Medulla oblongata (tissue), 1 donor: ENCODE data around the gene TUBGCP2.
"Not testable (repeated sequence)": the region's sequence is repeated elsewhere in the genome, so short reads cannot be mapped to it uniquely, and the experiment has no call there.

ENCODE experiments used
- DNase-seq: peaks from one replicate; pipeline ENCODE4 v3.0.0-alpha.2; 2015; ENCODE audit errors: extremely low spot score

TUBGCP2 gene

DNA sequence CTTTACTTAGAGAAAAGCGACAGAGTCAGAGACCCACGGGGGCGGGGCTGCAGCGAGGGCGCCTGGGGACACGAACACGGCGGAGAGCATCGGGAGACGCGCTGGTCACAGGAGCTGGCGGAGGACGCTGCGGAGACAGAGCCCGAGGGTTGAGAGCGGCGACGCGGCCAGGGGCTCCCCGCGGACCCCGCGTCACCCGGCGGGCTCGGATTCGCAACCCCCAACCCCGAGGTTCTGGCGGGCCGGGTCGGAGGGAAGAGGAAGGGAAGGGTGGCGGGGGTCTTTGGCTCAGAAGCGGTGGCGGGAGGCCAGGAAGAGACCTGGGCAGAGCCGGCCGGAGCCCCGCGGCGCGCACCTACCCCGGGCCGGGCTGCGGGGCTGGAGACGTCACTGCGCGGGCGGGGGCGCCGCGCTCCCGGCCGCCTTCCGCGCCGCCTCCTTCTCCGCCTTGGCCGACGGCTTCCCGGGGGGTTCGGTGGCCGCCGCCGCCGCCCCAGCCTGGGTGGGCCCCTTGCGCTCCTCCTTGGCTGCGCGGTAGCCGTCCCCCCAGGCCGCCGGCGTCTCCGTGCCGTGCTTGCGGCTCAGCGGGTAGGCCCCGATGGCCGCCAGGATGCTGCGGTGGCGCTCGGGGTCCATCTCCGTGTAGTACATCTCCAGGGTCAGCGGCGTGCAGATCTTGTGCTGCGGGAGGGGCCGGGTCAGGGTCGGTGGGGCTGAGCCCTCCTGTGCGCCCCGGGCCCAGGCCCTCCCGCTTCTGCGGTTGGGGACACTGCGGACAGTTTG is 17.0 kb upstream of the TUBGCP2 start:
- no peak for DNase-seq

DNA sequence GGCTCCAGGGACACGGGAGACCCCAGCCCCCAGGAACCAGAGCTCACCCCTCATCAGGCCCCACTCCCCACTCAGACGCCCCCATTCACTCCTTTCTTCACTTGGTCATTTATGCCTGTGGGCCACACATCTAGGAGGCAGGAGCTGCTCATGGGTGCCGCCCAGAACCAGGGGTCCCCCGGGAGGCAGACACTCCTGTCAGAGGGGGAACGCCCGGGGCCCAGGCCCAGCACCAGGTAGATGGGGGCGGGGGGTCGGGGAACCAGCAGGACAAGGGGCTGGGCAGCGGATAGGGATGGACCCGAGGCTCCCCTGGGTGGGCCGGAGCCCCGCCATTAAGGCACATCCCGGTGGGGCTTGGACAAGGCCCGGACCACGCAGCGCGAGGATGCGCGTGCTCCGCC is 16.2 kb upstream of the TUBGCP2 start:
- DNase-seq, result no peak

DNA sequence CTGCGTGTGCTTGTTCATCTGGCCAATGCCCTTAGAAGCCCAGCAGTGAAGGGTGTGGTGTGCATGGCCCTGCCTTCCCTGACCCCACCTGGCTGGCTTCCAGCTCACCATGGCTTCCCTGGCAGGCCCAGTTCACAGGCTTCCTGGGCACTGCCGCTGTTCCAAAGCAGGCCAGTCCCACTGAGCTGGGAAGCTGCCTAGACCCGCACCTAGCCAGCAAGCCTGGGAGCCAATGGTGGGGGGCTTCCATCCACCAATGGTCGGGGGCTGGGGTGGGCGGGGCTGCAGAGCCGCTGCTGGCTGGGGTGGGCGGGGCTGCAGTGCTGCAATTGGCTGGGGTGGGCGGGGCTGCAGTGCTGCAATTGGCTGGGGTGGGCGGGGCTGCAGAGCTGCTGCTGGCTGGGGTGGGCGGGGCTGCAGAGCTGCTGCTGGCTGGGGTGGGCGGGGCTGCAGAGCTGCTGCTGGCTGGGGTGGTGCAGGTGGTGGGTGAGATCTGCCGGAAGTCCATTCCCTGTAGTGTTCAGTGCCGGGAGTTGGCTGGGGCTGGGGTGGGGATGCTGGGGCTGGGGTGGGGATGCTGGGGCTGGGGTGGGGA is 15.6 kb upstream of the TUBGCP2 start:
- no peak for DNase-seq

DNA sequence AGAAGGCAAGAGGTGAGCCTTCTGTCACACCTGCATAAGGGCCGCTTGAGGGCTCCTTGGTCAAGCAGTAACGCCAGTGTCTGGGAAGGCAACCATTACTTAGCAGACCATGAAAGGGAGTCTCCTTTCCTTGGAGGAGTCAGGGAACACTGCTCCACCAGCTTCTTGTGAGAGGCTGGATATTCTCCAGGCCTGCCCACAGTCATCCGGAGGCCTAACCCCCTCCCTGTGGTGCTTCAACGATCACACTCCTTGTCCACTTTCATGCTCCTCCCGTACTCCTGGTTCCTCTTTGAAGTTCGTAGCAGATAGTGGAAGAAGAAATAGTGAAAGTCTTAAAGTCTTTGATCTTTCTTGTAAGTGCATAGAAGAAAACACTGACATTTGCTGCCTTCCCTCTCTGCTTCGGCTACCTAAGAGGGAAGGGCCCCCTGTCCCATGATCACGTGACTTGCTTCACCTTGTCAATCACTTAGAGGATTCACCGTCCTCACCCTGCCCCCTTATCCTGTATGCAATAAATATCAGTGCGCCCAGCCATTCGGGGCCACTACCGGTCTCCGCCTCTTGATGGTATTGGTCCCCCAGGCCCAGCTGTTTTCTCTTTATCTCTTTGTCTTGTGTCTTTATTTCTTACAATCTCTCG is 13.5 kb upstream of the TUBGCP2 start:
- DNase-seq, result not testable (repeated sequence)

DNA sequence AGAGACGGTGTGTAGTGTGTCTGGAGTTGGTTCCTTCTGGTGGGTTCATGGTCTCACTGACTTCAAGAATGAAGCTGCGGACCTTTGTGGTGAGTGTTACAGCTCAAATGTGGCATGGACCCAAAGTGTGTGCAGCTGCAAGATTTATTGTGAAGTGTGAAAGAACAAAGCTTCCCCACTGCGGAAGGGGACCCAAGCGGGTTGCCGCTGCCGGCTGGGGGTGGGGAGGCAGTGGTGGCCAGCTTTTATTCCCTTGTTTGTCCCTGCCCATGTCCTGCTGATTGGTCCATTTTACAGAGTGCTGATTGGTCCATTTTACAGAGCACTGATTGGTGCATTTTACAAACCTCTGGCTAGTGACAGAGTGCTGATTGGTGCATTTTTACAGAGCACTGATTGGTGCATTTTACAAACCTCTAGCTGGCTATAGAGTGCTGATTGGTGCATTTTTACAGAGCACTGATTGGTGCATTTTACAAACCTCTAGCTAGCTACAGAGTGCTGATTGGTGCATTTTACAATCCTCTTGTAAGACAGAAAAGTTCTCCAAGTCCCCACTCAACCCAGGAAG is 12.3 kb upstream of the TUBGCP2 start:
- not testable (repeated sequence) for DNase-seq

DNA sequence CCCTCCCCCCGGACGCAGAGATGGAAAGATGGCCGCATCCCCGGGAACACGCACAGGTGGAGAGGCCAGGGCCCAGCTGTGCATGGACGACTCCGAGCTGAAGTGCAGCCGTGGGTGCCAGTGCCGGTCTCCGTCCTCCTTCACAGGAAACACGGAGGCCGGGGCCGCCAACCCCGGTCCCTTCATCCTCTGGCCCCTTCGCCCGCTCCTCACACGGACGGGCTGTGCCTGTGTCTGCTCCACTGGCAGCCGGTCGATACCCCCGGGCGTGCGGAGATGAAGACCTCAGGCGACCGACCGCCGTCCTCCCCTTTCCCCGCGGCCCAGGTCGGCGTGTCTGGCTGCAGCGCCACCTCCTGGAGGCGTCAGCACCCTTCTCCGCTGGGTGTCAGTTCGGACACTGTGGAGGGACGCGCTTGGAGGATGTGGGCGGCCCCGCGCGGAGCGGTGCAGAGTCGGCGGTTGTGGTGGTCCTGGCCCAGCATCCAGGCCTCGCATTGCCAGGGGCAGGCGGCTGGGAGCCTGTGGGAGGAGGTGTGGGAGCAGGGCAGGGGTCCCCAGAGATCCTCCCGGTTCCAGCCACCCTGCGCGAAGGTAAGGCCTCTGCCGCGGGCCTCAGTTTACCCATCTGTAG is 9.9 kb upstream of the TUBGCP2 start:
- peak; percentile 55 for DNase-seq

DNA sequence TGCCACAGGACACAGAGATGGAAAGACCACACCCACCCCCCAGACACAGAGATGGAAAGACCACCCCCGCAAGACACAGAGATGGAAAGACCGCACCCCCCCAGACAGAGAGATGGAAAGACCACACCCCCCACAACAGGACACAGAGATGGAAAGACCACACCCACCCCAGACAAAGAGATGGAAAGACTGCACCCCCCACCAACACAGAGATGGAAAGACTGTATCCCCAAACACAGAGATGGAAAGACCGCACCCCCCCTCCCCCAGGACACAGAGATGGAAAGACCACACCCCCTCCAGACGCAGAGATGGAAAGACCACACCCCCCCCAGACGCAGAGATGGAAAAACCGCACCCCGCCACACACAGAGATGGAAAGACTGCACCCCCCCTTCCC is 8.1 kb upstream of the TUBGCP2 start:
- DNase-seq, result no peak

DNA sequence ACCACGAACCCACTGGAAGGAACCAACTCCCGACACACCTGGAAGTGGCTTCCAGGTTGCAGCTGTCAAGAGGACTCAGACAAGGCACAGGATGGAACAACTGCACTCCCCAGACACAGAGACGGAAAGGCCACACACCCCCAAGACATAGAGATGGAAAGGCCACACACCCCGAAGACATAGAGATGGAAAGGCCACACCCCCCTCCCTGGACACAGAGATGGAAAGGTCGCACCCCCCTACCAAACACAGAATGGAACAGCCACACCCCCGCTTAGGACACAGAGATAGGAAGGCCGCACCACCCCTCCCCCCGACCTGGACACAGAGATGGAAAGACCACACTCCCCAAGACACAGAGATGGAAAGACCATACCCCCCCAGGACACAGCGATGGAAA is 7.6 kb upstream of the TUBGCP2 start:
- DNase-seq, result no peak

DNA sequence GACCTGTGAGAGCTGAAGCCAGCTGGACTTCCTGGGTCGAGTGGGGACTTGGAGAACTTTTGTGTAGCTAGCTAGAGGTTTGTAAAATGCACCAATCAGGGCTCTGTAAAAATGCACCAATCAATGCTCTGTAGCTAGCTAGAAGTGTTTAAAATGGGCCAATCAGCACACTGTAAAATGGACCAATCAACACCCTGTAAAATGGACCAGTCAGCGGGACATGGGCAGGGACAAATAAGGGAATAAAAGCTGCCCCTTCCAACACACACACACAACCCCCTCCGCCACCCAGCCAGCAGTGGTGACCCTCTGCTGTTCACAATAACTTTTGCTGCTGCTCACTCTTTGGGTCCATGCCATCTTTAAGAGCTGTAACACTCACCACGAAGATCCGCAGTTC is 7.2 kb upstream of the TUBGCP2 start:
- no peak for DNase-seq

DNA sequence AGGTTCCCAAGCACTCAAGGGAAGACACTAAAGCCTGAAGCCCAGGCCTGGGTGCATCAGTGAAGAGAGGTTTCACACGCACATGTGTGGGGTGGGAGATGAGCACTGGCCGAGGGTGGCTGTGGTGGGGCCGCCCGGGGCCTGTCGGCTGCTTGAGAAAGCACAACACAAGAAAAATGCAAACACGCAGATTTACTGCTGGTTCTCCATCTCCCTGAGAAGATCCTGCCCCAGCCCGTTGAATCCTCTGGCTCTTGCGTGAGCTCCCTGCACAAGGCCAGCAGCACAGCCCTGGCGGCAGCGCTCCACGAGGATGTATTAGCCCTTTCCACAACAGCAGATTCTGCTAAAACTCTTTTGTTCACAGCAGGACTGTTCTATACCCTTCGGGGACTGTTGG is 6.2 kb upstream of the TUBGCP2 start:
- no peak for DNase-seq

DNA sequence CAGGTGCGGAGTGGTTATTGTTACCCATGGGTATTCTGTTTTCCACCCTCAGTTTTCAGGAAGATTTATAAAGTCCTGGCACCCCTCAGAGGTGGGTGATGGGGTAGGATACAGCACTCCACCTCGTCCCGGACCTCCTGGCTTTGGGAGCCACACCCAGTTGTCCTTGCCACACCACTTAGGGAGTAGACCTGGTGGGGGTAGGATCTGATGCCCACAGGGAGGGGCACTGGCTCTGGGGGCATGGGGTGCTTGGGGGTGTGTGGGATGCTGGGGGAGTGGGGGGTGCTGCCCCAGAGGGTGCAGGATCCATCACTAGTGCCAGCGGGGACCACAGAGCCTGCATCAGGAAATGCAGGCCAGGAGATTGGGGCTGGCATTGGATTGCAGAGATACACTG is 4.5 kb upstream of the TUBGCP2 start:
- no peak for DNase-seq

DNA sequence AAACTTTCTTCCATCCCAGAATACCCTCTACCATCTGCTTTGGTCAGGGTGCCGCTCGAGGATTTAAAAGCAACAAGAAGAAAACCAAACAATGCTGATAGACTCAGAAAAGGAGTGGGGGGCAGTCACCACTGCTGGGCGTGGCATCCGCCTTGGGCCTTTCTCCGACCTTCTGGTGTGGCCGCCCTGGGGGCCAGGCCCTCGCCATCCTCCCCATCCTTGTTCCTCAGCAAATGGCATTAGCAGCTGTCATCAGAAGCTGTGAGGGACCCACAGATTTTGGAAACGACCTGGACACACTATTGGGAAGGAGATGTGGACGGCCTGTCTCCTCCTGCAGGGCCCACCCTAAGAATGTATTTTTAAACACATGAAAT is 4.1 kb upstream of the TUBGCP2 start:
- no peak for DNase-seq

DNA sequence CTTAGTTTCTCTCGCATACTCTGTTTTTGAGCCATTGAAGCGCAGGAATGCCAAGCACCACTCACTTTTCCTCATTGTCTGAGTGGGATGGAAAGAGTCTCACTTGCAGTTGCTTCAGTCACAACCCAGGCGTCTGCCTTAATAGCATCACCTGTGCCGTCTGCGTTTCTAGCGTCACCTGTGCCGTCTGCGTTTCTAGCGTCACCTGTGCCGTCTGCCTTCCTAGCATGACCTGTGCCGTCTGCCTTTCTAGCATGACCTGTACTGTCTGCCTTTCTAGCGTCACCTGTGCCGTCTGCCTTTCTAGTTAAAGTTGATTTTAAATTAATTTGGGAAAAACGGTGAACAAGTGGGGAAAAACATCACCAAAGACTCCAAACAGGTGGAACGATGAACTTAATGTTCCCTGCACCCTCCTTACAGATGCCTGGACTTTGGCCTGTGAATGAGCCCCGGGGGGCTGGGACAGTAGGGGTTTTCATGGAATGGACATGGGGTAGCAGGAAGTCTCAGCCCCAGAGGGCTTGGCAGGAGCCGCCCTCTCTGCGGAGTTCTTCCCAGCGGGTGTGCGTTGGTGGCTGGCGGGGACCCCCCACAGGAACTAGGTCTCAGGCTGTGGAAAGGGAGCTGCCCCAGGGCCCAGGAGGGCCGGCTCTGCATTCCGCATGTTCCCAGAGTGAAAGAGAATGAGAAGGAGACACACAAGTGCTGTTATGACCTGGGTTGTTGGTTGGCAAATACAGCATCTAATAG is 3.5 kb upstream of the TUBGCP2 start:
- DNase-seq, result no peak

DNA sequence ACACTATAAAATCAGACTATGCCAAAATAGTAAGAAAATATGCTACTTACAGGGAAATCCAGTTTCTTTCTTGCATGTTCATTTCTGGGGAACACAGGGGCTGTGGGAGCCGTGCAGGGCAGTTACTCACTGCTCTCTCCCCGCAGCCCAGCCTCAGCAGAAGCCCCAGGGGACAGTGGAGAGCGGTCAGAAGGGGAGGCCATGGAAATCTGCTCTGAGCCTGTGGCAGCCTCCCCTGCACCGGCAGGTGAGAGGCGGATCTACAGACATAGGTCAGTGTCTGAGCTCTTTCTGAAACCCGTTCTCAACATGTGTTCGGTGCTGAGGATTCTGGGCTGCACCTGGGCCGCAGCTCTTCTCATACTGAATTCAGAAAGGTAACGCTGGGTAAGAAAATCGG is 2.9 kb upstream of the TUBGCP2 start:
- no peak for DNase-seq

DNA sequence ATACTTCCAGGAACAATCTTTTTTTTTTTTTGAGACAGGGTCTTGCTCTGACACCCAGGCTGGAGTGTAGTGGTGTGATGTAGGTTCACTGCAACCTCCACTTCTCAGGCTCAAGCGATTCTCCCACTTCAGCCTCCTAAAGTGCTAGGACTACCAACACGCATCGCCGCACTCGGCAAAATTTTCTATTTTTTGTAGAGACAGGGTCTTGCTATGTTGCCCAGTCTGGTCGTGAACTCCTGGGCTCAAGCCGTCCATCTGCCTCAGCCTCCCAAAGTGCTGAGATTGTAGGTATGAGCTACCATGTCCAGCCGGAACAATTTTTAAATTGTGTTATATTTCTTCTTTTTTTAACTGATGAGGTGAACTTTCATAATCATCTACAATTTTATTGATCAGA is 2.1 kb upstream of the TUBGCP2 start:
- no peak for DNase-seq

DNA sequence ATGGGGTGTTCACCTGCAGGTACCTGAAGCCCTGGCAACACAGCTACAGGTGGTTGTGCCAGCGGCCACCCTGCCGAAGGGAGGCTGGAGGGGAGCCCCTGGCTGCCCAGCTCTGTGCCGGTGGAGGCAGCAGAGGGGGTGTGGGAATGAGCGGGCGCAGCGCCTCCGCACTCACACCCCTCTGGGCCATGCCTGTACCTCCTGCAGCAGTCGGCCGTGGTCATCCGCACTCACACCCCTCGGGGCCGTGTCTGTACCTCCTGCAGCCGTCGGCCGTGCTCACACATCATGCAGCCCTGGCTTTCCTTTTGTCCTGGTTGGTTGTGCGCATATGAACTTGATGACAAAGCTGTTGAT is 1.7 kb upstream of the TUBGCP2 start:
- DNase-seq, result no peak

DNA sequence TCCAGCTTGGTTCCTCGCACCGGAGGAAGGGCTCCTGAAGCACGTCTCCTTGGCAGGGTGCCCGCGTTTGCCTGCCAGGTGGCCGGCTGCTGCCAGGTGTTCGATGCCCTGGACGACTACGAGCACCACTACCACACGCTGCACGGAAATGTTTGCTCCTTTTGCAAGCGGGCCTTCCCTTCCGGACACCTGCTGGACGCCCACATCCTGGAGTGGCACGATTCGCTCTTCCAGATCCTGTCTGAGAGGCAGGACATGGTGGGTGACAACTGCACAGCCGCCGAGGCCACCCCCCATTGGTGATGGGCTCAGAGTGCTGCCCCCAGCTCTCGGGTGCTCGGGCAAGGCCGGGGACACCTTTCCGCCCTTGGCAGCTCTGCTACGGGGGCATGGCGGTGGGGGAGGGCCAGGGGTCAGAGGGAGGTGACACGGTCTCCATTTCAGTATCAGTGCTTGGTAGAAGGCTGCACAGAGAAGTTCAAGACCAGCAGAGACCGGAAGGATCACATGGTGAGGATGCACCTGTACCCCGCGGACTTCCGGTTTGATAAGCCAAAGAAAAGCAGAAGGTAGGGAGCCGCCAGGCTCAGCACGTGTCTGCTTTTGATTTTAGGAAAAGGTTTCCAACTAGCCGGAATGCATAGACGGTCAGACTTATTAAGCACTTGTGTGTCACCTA is 1.2 kb upstream of the TUBGCP2 start:
- no peak for DNase-seq

DNA sequence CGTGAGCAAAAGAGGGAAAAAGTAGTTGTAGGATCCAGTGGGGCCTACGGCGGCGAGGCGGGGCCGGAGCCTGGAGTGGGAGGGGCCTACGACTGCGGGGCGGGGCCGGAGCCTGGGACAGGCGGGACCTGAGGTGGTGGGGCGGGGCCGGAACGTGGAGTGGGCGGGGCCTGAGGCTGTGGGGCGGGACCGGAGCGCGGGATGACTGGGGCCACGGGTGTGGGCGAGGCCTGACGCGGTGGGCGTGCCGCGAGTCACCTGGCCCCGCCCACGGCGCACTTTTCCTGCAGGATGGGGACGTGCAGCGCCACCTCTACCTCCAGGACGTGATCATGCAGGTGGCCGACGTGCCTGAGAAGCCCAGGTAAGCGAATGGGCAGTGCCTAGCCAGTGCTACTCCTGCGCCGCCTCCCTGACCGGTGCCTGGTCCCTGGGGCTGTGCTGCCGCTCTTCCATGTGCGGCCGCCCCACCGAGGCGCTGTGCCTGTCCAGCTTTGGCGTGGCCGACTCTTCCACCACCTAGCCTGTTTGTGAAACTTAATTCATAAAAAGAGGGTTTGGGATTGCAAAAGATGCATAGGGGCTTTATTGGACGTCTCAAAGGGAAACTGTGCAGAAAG is 538 bp upstream of the TUBGCP2 start:
- DNase-seq, result peak; percentile 89

DNA sequence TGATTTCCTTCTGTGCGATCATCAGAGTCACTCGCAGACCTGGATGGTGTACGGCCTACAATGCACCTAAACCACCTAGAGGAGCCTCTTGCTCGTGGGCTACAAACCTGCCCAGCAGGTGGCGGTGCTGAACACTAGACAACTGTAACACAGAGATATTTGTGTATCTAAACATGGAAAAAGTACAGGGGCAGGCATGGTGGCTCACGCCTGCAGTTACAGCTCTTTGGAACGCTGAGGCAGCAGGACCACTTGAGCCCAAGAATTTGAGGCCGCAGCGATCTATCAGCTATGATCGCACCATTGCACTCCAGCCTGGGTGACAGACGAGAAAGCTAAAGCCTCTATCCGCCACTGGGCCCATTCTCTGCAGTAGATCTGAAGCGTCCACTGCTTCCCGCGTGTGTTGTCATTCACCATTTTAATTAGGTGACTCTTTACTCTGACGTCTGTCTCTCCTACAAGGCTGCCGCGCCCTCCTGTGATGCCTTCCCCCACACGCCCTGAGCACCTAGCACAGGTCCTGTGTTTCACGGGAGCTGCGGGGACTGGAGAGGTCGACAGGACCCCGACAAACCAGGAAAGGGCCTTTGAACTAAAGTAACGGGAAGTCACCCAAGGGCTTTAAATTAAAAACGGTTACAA is 774 bp downstream of the TUBGCP2 start:
- DNase-seq, result peak; percentile 26

DNA sequence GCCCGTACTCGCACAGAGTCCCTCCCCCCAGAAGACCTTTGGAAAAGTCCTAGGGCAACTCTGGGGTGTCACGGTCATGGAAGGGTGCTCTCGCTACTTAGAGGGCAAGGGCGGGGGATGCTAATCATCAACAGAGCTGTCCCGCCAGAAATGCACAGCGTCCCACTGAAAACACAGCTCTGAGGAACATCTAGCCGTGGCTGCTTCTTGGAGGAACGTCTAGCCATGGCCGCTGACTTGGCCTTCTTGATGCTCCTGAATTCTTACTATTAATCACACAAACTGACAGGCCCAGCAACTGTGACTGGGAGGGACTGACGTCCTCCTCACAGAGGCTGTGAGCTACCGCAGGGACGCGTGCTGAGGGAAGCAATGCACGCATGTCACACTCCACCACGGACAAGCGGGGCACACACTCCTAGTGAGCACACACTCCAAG is 1.7 kb downstream of the TUBGCP2 start:
- DNase-seq, result no peak
